RPMI7951 (cell line): ENCODE results near the gene MANF. TPM values are rescaled to one million over a fixed set of nuclear protein-coding genes. Genes with fewer than 3 reads are reported as not detected.

Experiments used
- DNase-seq: peaks from one replicate; pipeline ENCODE4 v3.0.0-alpha.2; 2012; ENCODE audit warnings: low read depth
- total RNA-seq: library from RNA; depleted of rRNA; stranded (reverse); fragments of >200 nt; shearing (Covaris generic); gene quantifications from 2 replicates; pipeline ENCODE4 v1.2.3, GENCODE V29; 2014

The MANF gene
- total RNA-seq, 1 experiment from 2014 or later = 200 TPM

- DNase-seq = no peak
These were observed 5.4 kb downstream of the MANF start for GRCh38 chr3:51390246-51391074.

GRCh38 chr3:51391075-51391565, 6.0 kb downstream of the MANF start, which contains the start of gene RBM15B:
TSS of gene RBM15B (plus strand) at chr3:51391285. CDS start at chr3:51391400, 115 bp downstream.
- DNase-seq = peak; percentile 96

GRCh38 chr3:51391566-51392354, 6.7 kb downstream of the MANF start:
- DNase-seq = peak; percentile 46

- DNase-seq = no peak
These were observed 7.5 kb downstream of the MANF start for GRCh38 chr3:51392355-51393133.

- no peak for DNase-seq
These were observed 8.0 kb downstream of the MANF start for GRCh38 chr3:51393134-51393495.

- no peak for DNase-seq
These were observed 8.5 kb downstream of the MANF start for GRCh38 chr3:51393564-51393963.

GRCh38 chr3:51394541-51394940, 9.4 kb downstream of the MANF start:
- DNase-seq = no peak

GRCh38 chr3:51395493-51396213, 10.6 kb downstream of the MANF start:
- DNase-seq = no peak

GRCh38 chr3:51396401-51396800, 11.3 kb downstream of the MANF start:
- no peak for DNase-seq

GRCh38 chr3:51397392-51397791, 12.3 kb downstream of the MANF start:
- no peak for DNase-seq

- DNase-seq = no peak
These were observed 13.7 kb downstream of the MANF start for GRCh38 chr3:51398595-51399310.

- DNase-seq = no peak
These were observed 15.1 kb downstream of the MANF start for GRCh38 chr3:51400166-51400565.

- DNase-seq = no peak
These were observed 16.6 kb downstream of the MANF start for GRCh38 chr3:51401735-51402134.

GRCh38 chr3:51403675-51404074, 18.6 kb downstream of the MANF start:
- no peak for DNase-seq

GRCh38 chr3:51408021-51408420, 22.9 kb downstream of the MANF start:
- DNase-seq = no peak

- DNase-seq = no peak
These were observed 23.7 kb downstream of the MANF start for GRCh38 chr3:51408813-51409212.

- DNase-seq = no peak
These were observed 37.1 kb downstream of the MANF start for GRCh38 chr3:51422211-51422610.

- no peak for DNase-seq
These were observed 41.8 kb downstream of the MANF start for GRCh38 chr3:51426921-51427320.

- no peak for DNase-seq
These were observed 44.0 kb downstream of the MANF start for GRCh38 chr3:51429138-51429537.

GRCh38 chr3:51434110-51434509, 49.0 kb downstream of the MANF start:
- DNase-seq = no peak
